ENCODE measurements around the gene NEAT1. TPM values are rescaled to one million over a fixed set of nuclear protein-coding genes. Genes with fewer than 3 reads are reported as not detected.

The NEAT1 gene
- total and polyA plus RNA-seq, 9 of the 15 experiments (the other 6 are each of a cell fraction or from before 2014, with no cell fraction given), result 20.1 to 389 (median 62.8) TPM

DNA sequence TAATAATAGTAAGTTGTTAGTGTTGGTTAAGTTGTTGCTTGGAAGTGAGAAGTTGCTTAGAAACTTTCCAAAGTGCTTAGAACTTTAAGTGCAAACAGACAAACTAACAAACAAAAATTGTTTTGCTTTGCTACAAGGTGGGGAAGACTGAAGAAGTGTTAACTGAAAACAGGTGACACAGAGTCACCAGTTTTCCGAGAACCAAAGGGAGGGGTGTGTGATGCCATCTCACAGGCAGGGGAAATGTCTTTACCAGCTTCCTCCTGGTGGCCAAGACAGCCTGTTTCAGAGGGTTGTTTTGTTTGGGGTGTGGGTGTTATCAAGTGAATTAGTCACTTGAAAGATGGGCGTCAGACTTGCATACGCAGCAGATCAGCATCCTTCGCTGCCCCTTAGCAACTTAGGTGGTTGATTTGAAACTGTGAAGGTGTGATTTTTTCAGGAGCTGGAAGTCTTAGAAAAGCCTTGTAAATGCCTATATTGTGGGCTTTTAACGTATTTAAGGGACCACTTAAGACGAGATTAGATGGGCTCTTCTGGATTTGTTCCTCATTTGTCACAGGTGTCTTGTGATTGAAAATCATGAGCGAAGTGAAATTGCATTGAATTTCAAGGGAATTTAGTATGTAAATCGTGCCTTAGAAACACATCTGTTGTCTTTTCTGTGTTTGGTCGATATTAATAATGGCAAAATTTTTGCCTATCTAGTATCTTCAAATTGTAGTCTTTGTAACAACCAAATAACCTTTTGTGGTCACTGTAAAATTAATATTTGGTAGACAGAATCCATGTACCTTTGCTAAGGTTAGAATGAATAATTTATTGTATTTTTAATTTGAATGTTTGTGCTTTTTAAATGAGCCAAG lies 2.7 kb downstream of the NEAT1 start (continued):
- TF ChIP-seq TEAD2 (tag; IDR thresholded peaks at IDR 0.05) (no peak), CBX2 (IDR thresholded peaks at IDR 0.05; ENCODE audit: insufficient read depth, low read length, poor library complexity, severe bottlenecking) (no peak), ZNF408 (CRISPR knock-in tag; IDR thresholded peaks at IDR 0.05; ENCODE audit: low read depth) (no peak), RBFOX2 (IDR thresholded peaks at IDR 0.05; ENCODE audit: low read depth, low read length) (no peak), SAFB2 (IDR thresholded peaks at IDR 0.05; ENCODE audit: borderline replicate concordance, low read depth, low read length, severe bottlenecking) (no peak), MCM5 (IDR thresholded peaks at IDR 0.05; ENCODE audit: low read depth) (no peak), TCF7 (IDR thresholded peaks at IDR 0.05; ENCODE audit: borderline replicate concordance) (no peak), ZNF75A (CRISPR knock-in tag; IDR thresholded peaks at IDR 0.05) (no peak), ELF2 (CRISPR knock-in tag; IDR thresholded peaks at IDR 0.05) (0 out of 2 replicates have a peak, but pooled peaks have one; percentile 10), U2AF1 (optimal IDR thresholded peaks at IDR 0.05; ENCODE audit: low read depth, low read length) (peak; percentile 12), ZNF436 (CRISPR knock-in tag; IDR thresholded peaks at IDR 0.05) (no peak), ZNF41 (CRISPR knock-in tag; conservative IDR thresholded peaks at IDR 0.05) (peak; percentile 78; the same call in 1 of the 2 replicates), MAFF (IDR thresholded peaks at IDR 0.05; ENCODE audit: low read length) (peak; percentile 39), ZBED1 (IDR thresholded peaks at IDR 0.05) (peak; percentile 85; the same call in 1 of the 2 replicates), NFYB (IDR thresholded peaks at IDR 0.05; ENCODE audit: extremely low read depth, insufficient read length) (no peak), NCOA6 (IDR thresholded peaks at IDR 0.05) (no peak)
- TF ChIP-seq, protein P1, sequence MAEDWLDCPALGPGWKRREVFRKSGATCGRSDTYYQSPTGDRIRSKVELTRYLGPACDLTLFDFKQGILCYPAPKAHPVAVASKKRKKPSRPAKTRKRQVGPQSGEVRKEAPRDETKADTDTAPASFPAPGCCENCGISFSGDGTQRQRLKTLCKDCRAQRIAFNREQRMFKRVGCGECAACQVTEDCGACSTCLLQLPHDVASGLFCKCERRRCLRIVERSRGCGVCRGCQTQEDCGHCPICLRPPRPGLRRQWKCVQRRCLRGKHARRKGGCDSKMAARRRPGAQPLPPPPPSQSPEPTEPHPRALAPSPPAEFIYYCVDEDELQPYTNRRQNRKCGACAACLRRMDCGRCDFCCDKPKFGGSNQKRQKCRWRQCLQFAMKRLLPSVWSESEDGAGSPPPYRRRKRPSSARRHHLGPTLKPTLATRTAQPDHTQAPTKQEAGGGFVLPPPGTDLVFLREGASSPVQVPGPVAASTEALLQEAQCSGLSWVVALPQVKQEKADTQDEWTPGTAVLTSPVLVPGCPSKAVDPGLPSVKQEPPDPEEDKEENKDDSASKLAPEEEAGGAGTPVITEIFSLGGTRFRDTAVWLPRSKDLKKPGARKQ (CRISPR knock-in tag; IDR thresholded peaks at IDR 0.05), result no peak
- TF ChIP-seq, protein P2, sequence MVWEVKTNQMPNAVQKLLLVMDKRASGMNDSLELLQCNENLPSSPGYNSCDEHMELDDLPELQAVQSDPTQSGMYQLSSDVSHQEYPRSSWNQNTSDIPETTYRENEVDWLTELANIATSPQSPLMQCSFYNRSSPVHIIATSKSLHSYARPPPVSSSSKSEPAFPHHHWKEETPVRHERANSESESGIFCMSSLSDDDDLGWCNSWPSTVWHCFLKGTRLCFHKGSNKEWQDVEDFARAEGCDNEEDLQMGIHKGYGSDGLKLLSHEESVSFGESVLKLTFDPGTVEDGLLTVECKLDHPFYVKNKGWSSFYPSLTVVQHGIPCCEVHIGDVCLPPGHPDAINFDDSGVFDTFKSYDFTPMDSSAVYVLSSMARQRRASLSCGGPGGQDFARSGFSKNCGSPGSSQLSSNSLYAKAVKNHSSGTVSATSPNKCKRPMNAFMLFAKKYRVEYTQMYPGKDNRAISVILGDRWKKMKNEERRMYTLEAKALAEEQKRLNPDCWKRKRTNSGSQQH (CRISPR knock-in tag; IDR thresholded peaks at IDR 0.05), result peak; percentile 81; the same call in 1 of the 2 replicates
- TF ChIP-seq, protein P3, sequence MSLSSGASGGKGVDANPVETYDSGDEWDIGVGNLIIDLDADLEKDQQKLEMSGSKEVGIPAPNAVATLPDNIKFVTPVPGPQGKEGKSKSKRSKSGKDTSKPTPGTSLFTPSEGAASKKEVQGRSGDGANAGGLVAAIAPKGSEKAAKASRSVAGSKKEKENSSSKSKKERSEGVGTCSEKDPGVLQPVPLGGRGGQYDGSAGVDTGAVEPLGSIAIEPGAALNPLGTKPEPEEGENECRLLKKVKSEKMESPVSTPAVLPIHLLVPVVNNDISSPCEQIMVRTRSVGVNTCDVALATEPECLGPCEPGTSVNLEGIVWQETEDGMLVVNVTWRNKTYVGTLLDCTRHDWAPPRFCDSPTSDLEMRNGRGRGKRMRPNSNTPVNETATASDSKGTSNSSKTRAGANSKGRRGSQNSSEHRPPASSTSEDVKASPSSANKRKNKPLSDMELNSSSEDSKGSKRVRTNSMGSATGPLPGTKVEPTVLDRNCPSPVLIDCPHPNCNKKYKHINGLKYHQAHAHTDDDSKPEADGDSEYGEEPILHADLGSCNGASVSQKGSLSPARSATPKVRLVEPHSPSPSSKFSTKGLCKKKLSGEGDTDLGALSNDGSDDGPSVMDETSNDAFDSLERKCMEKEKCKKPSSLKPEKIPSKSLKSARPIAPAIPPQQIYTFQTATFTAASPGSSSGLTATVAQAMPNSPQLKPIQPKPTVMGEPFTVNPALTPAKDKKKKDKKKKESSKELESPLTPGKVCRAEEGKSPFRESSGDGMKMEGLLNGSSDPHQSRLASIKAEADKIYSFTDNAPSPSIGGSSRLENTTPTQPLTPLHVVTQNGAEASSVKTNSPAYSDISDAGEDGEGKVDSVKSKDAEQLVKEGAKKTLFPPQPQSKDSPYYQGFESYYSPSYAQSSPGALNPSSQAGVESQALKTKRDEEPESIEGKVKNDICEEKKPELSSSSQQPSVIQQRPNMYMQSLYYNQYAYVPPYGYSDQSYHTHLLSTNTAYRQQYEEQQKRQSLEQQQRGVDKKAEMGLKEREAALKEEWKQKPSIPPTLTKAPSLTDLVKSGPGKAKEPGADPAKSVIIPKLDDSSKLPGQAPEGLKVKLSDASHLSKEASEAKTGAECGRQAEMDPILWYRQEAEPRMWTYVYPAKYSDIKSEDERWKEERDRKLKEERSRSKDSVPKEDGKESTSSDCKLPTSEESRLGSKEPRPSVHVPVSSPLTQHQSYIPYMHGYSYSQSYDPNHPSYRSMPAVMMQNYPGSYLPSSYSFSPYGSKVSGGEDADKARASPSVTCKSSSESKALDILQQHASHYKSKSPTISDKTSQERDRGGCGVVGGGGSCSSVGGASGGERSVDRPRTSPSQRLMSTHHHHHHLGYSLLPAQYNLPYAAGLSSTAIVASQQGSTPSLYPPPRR (CRISPR knock-in tag; IDR thresholded peaks at IDR 0.05; ENCODE audit: borderline replicate concordance), result no peak
- TF ChIP-seq, protein P4, sequence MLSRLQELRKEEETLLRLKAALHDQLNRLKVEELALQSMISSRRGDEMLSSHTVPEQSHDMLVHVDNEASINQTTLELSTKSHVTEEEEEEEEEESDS (CRISPR knock-in tag; IDR thresholded peaks at IDR 0.05), result no peak

Measured in K562 (cell line).